ENCODE measurements around the gene HAS3. TPM values are rescaled to one million over a fixed set of nuclear protein-coding genes. Genes with fewer than 3 reads are reported as not detected.

The HAS3 gene
- polyA plus RNA-seq, 1 donor (not counting 4 experiments of a cell fraction or from before 2014, with no cell fraction given), result 132 TPM

- no peak overlapping the region for H3K9ac ChIP-seq (ENCODE audit: control insufficient read depth, extremely low read depth, insufficient read depth, low read length)
- TF ChIP-seq EZH2 (IDR thresholded peaks at IDR 0.05; ENCODE audit: low read length) (no peak), CTCF (optimal IDR thresholded peaks at IDR 0.05 in 1 of 3, IDR thresholded peaks at IDR 0.05 in 1 of 3, conservative IDR thresholded peaks at IDR 0.05 in 1 of 3; ENCODE audit: extremely low read depth in 1 of 3, insufficient read depth in 2 of 3, low read length in 3 of 3) (no peak)
- H3K4me3 ChIP-seq (ENCODE audit: control insufficient read depth in 2 of 3, extremely low read depth in 1 of 3, insufficient read depth in 2 of 3, low read depth in 1 of 3, low read length in 3 of 3), result no peak overlapping the region
- H2AFZ ChIP-seq (ENCODE audit: control insufficient read depth, low read length), result no peak overlapping the region
- peak overlapping the region; percentile 47 for H3K4me2 ChIP-seq (ENCODE audit: control insufficient read depth, extremely low read depth, insufficient read depth, low read depth, low read length)
- dilution Hi-C loops (cut with MboI; ENCODE audit: extremely low pct_ligation_motif_present, low sequenced_read_pairs), result no loop called here
- peak overlapping the region; percentile 55 for H3K27ac ChIP-seq (ENCODE audit: control insufficient read depth, insufficient read depth, low read length)
- DNase-seq (ENCODE audit: low read depth, low spot score) (peak; percentile 44), FAIRE-seq (peak; percentile 82)
- H4K20me1 ChIP-seq (ENCODE audit: control insufficient read depth, extremely low read depth, insufficient read depth, low read length), result peaks cover 11% of the 10 kb centered on the region
- peaks cover 23 to 41% of the 10 kb centered on the region in 2 experiments for H3K36me3 ChIP-seq (ENCODE audit: control insufficient read depth in 2 of 2, extremely low read depth in 1 of 2, insufficient read depth in 2 of 2, low read length in 2 of 2)
- no peaks in the 10 kb centered on the region for H3K27me3 ChIP-seq (ENCODE audit: control insufficient read depth, extremely low read depth, insufficient read depth, low read length)
- H3K79me2 ChIP-seq (ENCODE audit: control insufficient read depth, insufficient read depth, low read length), result no peaks in the 10 kb centered on the region
- H3K9me3 ChIP-seq (ENCODE audit: control insufficient read depth, low read depth, low read length), result no peaks in the 10 kb centered on the region
- peaks cover 4% of the 10 kb centered on the region for H3K9me1 ChIP-seq (ENCODE audit: control insufficient read depth, extremely low read depth, insufficient read depth, low read length)
- H3K4me1 ChIP-seq (ENCODE audit: control insufficient read depth, extremely low read depth, insufficient read depth, low read length), result peaks cover 24% of the 10 kb centered on the region
Observed at GRCh38 chr16:69166946-69167930, 61.8 kb downstream of the HAS3 start.

Other genes starting within 250 kb of the HAS3 start
- gene CHTF8, start 26.9 kb downstream of the HAS3 start, polyA plus RNA-seq, result 96.0 to 120 TPM (median 118 TPM) in 3 replicates
- gene UTP4, start 27.0 kb downstream of the HAS3 start, polyA plus RNA-seq, result 87.7 to 107 TPM (median 106 TPM) in 3 replicates
- 11.2 to 15.9 TPM (median 13.7 TPM) in 3 replicates for gene SNTB2, start 81.5 kb downstream of the HAS3 start, polyA plus RNA-seq
- 18.2 to 25.3 TPM (median 20.2 TPM) in 3 replicates for gene VPS4A, start 205.7 kb downstream of the HAS3 start, polyA plus RNA-seq
- 3.0 to 8.8 TPM (median 4.1 TPM) in 3 replicates for gene PDF, start 224.9 kb downstream of the HAS3 start, polyA plus RNA-seq
- 16.0 to 22.8 TPM (median 22.8 TPM) in 3 replicates for gene COG8, start 233.9 kb downstream of the HAS3 start, polyA plus RNA-seq
- gene NIP7, start 234.1 kb downstream of the HAS3 start, polyA plus RNA-seq, result 17.2 to 31.3 TPM (median 26.9 TPM) in 3 replicates
- 0.09 to 0.22 TPM in 2 of 3 replicates, not detected in the other for gene TMED6, start 246.1 kb downstream of the HAS3 start, polyA plus RNA-seq